ENCODE measurements around the gene TMEM59.

The TMEM59 gene

DNA sequence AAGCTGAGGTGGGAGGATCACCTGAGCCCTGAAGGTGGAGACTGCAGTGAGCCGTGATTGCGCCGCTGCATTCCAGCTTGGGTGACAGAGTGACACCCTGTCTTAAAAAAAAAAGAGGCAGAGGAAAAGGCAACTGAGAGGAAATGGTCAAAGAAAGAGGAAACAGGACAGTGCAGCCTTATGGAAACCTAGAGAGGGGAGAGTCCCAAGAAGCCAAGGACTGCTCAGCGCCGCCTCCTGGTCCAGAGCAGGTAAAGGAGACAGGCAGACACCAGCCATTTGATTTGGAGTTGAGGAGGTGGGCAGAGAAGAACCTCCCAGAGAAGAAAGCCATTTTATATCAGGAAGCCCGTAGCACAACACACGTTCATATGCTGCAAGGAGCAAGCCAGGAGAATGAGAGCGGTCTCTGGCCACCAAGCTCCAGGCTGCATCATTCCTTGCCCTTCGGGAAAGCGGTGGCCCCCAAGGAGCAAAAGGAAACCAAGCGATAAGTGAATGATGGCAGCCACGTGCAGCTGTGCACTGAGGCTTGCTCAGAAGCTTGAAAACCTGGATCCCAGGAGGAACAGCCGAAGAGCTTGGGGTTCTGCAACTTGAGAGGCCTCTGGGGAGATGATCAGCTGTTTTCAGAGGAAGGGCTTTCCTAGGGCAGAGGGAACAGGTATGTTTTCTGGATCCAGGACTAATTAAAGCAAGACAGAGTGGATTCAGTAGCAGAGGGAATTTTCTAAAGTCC, 73.1 kb downstream of the TMEM59 start:
- no peak for DNase-seq
